Muscle layer of colon (tissue), 2 donors: ENCODE results near the gene TUBA1C.
"Not testable (repeated sequence)": the region's sequence is repeated elsewhere in the genome, so short reads cannot be mapped to it uniquely, and the experiment has no call there.

Source experiments
- H3K27ac ChIP-seq: one replicate; pipeline ENCODE4 v1.7.0; 2013; ENCODE audit warnings: low read depth, mild to moderate bottlenecking, low read length, moderate library complexity
- H3K27me3 ChIP-seq, 2 donors: one replicate each; pipeline ENCODE4 v1.7.0; 2013; ENCODE audit warnings: low read length in 2 of 2, mild to moderate bottlenecking in 2 of 2; ENCODE audit not compliant: insufficient read depth in 2 of 2, control insufficient read depth in 1 of 2
- H3K36me3 ChIP-seq: one replicate; pipeline ENCODE4 v1.7.0; 2013; ENCODE audit warnings: mild to moderate bottlenecking, low read length; ENCODE audit not compliant: insufficient read depth
- H3K4me1 ChIP-seq: one replicate; pipeline ENCODE4 v1.7.0; 2013; ENCODE audit warnings: mild to moderate bottlenecking, low read length; ENCODE audit not compliant: insufficient read depth
- H3K4me3 ChIP-seq, 2 donors: one replicate each; pipeline ENCODE4 v1.7.0; 2013; ENCODE audit warnings: low read length in 2 of 2, low read depth in 1 of 2, mild to moderate bottlenecking in 1 of 2, moderate library complexity in 1 of 2
- H3K9ac ChIP-seq: one replicate; pipeline ENCODE4 v1.7.0; 2013; ENCODE audit warnings: low read length
- H3K9me3 ChIP-seq: one replicate; pipeline ENCODE4 v1.7.0; 2013; ENCODE audit warnings: mild to moderate bottlenecking, low read length
- donor health status: abdominal sarcoma.
- donor health status: Adenocarcinoma of cecum.

Gene TUBA1C

DNA sequence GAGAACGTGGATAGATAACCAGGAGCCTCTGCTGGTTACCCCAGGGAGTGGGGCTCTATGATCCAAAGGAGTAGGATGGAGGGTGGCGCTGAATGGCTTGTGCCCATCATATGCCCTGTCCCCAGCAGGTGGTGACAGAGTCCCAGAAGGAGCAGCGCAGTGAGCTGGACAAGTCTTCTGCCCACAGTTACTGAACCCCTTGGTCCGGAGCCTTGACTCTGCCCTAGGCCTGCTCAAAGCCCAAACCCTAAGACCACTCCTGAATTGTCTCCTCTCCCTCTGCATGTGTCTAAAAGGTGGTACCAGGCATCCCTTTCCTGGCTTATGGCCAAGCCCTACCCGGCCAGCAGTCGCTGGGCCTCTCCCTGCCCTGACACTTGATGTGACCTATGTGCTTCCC, 33.3 kb downstream of the TUBA1C start:
- Histone ChIP-seq H3K27me3 (peaks cover 38 to 54% of the 10 kb centered on the region in 2 donors), H3K9me3 (no peaks in the 10 kb centered on the region), H3K27ac (no peak overlapping the region), H3K4me3 (no peak overlapping the region), H3K4me1 (peaks cover 13% of the 10 kb centered on the region), H3K36me3 (no peaks in the 10 kb centered on the region), H3K9ac (no peak overlapping the region)

- H3K4me1 ChIP-seq, result peaks cover 5% of the 10 kb centered on the region
- H3K27ac ChIP-seq, result no peak overlapping the region
- no peaks in the 10 kb centered on the region for H3K36me3 ChIP-seq
- H3K9me3 ChIP-seq, result no peaks in the 10 kb centered on the region
- peaks cover 19 to 28% of the 10 kb centered on the region in 2 donors for H3K27me3 ChIP-seq
- H3K4me3 ChIP-seq, result no peak overlapping the region
- H3K9ac ChIP-seq, result no peak overlapping the region
Measured at GRCh38 chr12:49301760-49302159, 36.9 kb downstream of the TUBA1C start.

GRCh38 chr12:49304161-49304560, 39.3 kb downstream of the TUBA1C start:
- Histone ChIP-seq H3K9me3 (no peaks in the 10 kb centered on the region), H3K27ac (no peak overlapping the region), H3K36me3 (no peaks in the 10 kb centered on the region), H3K4me3 (no peak overlapping the region), H3K9ac (no peak overlapping the region), H3K27me3 (peaks cover 0 to 7% of the 10 kb centered on the region in 2 donors), H3K4me1 (no peaks in the 10 kb centered on the region)

DNA sequence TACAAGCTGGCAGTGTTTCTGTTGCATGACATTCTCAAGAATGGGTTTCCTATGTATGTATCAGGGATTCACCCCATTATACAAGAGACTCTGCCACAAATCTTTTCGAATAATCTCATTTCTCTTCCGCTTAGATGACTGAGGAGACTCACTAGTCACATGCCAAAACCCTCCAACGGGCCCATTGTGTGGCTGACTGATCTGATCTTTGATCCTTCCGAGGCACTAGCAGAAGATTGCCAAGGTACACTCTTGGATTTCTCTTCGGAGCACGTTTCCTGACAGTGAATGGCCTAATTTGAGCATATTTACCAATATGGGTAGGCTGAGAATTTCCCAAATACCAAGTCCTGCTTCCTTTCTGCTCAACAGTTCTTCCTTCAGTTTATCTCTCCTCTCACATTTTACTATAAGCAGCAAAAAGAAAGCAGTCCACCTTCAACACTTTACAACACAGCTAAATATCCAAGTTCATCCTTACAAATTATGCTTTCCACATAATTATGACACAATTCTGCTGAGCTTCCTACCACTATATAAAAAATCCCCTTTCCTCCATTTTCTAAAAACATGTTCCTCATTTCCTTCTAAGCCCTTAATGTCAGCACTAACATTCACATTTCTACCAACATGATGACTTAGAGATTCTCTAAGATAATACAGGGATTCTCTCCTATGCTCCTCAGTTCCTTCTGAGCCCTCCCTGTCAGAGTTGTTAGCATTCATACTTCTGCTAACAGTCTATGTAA, 41.1 kb downstream of the TUBA1C start:
- H3K36me3 ChIP-seq, result no peaks in the 10 kb centered on the region
- H3K9ac ChIP-seq, result no peak overlapping the region
- H3K4me1 ChIP-seq, result no peaks in the 10 kb centered on the region
- H3K4me3 ChIP-seq, result no peak overlapping the region
- no peak overlapping the region for H3K27ac ChIP-seq
- H3K9me3 ChIP-seq, result no peaks in the 10 kb centered on the region
- peaks cover 0 to 7% of the 10 kb centered on the region in 2 donors for H3K27me3 ChIP-seq

DNA sequence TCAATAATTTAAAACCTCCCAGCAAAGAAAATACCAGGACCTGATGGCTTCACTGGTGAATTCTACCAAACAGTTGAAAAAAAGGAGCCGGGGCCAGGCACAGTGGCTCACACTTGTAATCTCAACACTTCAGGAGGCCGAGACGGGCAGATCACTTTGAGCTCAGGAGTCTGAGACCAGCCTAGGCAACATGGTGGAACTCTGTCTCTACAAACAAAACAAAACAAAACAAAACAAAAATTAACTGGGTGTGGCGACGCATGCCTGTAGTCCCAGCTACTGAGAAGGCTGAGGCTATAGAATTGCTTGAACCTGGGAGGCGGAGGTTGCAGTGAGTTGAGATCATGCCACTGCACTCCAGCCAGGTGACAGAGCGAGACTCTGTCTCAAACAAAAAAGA, 44.5 kb downstream of the TUBA1C start:
- Histone ChIP-seq H3K27ac (no peak overlapping the region), H3K36me3 (no peaks in the 10 kb centered on the region), H3K9me3 (no peaks in the 10 kb centered on the region), H3K9ac (no peak overlapping the region), H3K4me1 (no peaks in the 10 kb centered on the region), H3K4me3 (no peak overlapping the region), H3K27me3 (no peaks in the 10 kb centered on the region)

DNA sequence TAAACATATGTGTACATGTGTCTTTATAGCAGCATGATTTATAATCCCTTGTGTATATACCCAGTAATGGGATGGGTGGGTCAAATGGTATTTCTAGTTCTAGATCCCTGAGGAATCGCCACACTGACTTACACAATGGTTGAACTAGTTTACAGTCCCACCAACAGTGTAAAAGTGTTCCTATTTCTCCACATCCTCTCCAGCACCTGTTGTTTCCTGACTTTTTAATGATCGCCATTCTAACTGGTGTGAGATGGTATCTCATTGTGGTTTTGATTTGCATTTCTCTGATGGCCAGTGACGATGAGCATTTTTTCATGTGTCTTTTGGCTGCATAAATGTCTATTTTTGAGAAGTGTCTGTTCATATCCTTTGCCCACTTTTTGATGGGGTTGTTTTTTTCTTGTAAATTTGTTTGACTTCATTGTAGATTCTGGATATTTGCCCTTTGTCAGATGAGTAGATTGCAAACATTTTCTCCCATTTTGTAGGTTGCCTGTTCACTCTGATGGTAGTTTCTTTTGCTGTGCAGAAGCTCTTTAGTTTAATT, 45.6 kb downstream of the TUBA1C start:
- H3K9ac ChIP-seq, H3K4me3 ChIP-seq, H3K27ac ChIP-seq, H3K9me3 ChIP-seq, H3K36me3 ChIP-seq, H3K4me1 ChIP-seq, H3K27me3 ChIP-seq: not testable (repeated sequence)

DNA sequence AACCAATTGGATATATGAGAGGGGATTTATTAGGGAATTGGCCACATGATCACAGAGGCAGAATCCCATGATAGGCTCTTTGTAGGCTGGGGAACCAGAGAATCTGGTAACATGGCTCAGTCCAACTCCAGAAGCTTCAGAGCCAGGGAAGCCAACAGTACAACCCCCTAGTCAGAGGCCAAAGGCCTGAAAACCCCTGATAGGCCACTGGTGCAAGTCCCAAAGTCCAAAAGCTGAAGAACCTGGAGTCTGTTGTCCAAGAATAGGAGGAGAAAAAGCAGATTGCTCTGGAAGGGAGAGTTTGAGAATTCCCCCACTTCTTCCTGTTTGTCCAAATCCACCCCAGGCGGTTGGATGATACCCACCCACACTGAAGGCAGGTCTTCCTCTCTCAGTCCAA, 49.9 kb downstream of the TUBA1C start:
- Histone ChIP-seq H3K9ac (no peak overlapping the region), H3K36me3 (no peaks in the 10 kb centered on the region), H3K27me3 (no peaks in the 10 kb centered on the region), H3K4me1 (no peaks in the 10 kb centered on the region), H3K27ac (no peak overlapping the region), H3K4me3 (no peak overlapping the region), H3K9me3 (no peaks in the 10 kb centered on the region)

GRCh38 chr12:49317118-49317517, 52.2 kb downstream of the TUBA1C start:
- H3K9ac ChIP-seq, H3K27me3 ChIP-seq, H3K36me3 ChIP-seq, H3K9me3 ChIP-seq, H3K4me1 ChIP-seq, H3K4me3 ChIP-seq, H3K27ac ChIP-seq: not testable (repeated sequence)

- not testable (repeated sequence) for H3K4me3 ChIP-seq, H3K9me3 ChIP-seq, H3K27ac ChIP-seq, H3K27me3 ChIP-seq, H3K9ac ChIP-seq, H3K36me3 ChIP-seq
- H3K4me1 ChIP-seq, result peaks cover 13% of the 10 kb centered on the region
Measured at GRCh38 chr12:49320411-49321103, 55.7 kb downstream of the TUBA1C start.

- H3K27ac ChIP-seq, result peak overlapping the region; percentile 85
- no peaks in the 10 kb centered on the region for H3K36me3 ChIP-seq
- H3K4me1 ChIP-seq, result peaks cover 13% of the 10 kb centered on the region
- peak overlapping the region; percentile 34 to 53 for H3K4me3 ChIP-seq
- no peak overlapping the region for H3K9ac ChIP-seq
- no peaks in the 10 kb centered on the region for H3K27me3 ChIP-seq
- H3K9me3 ChIP-seq, result no peaks in the 10 kb centered on the region
Measured at GRCh38 chr12:49322367-49322707, 57.5 kb downstream of the TUBA1C start.

DNA sequence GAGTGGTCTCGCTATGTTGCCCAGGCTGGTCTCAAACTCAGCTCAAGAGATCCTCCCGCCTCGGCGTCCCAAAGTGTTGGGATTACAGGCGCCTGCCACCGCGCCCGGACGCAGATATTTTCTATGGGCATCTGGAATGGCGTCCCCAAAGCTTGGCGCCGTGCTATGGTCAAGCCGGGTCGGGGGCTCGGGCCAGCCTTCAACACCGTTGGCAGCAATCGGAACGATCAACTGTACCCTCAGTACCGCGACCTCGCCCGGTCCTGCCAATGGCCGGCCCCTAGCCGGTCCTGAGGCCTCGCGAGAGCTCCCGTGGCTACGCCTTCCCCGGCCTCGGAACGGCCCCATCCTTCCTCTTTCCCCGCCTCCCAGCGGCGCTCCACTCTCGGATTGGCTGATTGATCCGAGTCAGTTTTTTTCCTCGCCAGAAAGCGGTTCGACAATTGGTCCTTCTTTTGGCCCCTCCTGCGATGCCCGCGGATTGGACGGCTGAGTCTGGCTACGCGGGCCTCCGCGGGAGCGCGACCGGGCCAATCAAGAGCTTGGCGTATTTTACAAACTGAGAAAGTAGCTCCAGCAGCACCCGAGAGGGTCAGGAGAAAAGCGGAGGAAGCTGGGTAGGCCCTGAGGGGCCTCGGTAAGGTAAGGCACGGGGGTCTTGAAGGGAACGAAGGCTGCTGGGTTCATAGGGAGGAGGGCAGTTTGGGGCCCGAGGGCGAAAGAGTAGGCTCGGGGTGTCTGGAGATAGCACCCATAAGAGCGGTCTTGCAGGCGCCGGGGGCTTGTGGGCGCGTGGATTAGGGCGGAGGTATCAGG, 58.0 kb downstream of the TUBA1C start, which contains the start of gene TROAP:
TSS of gene TROAP (plus strand) at position 548 of the 816 bp plus-strand sequence. CDS start 354 bp downstream, outside the sequence.
- Histone ChIP-seq H3K9ac (no peak within 1 kb of the TSS), H3K9me3 (no peaks in the 10 kb centered on the region), H3K27ac (peak within 1 kb of the TSS; percentile 85), H3K4me3 (peak within 1 kb of the TSS; percentile 34 to 56), H3K36me3 (no peaks in the 10 kb centered on the region), H3K27me3 (no peaks in the 10 kb centered on the region), H3K4me1 (peaks cover 13% of the 10 kb centered on the region)
